ENCODE measurements around the gene TAF5L. TPM values are rescaled to one million over a fixed set of nuclear protein-coding genes. Genes with fewer than 3 reads are reported as not detected.

TAF5L gene
- total and polyA plus RNA-seq, 2 of the 8 experiments (the other 6 are each of a cell fraction or from before 2014, with no cell fraction given), result 17.7 to 23.3 TPM

- no peak overlapping the region for H3K4me2 ChIP-seq (ENCODE audit: insufficient read depth in 1 of 2, low read depth in 2 of 2, low read length in 2 of 2)
- TF ChIP-seq CTBP2 (IDR thresholded peaks at IDR 0.05; ENCODE audit: borderline replicate concordance, insufficient read depth, insufficient read length, low read length), result no peak
- no peak for TF ChIP-seq ATF2 (IDR thresholded peaks at IDR 0.05; ENCODE audit: low read length)
- no peak for TF ChIP-seq HDAC2 (IDR thresholded peaks at IDR 0.05; ENCODE audit: borderline replicate concordance in 1 of 2, low read depth in 2 of 2, low read length in 2 of 2)
- TF ChIP-seq BRCA1 (IDR thresholded peaks at IDR 0.05; ENCODE audit: low read depth, low read length), result no peak
- TF ChIP-seq BCL11A (IDR thresholded peaks at IDR 0.05; ENCODE audit: low read depth in 2 of 2, low read length in 2 of 2), result no peak
- TF ChIP-seq PHF8 (conservative IDR thresholded peaks at IDR 0.05; ENCODE audit: low read depth, low read length), result no peak
- no peak for TF ChIP-seq CTCF (IDR thresholded peaks at IDR 0.05; ENCODE audit: control extremely low read depth in 1 of 3, insufficient read depth in 1 of 3, low read depth in 1 of 3, low read length in 3 of 3)
- TF ChIP-seq RBBP5 (IDR thresholded peaks at IDR 0.05; ENCODE audit: borderline replicate concordance, low read depth, low read length), result no peak
- no peak for TF ChIP-seq TCF12 (IDR thresholded peaks at IDR 0.05; ENCODE audit: low read depth, low read length)
- H2BK120ac ChIP-seq (replicated peaks; ENCODE audit: low read depth, low read length), result no peak overlapping the region
- H3K56ac ChIP-seq (replicated peaks; ENCODE audit: insufficient read length, low read depth, low read length), result no peak overlapping the region
- H2AK5ac ChIP-seq (ENCODE audit: low read depth, low read length), result no peak overlapping the region
- no peak overlapping the region for H2BK15ac ChIP-seq (ENCODE audit: low read length)
- no peaks in the 10 kb centered on the region for H3K9me3 ChIP-seq (ENCODE audit: insufficient read depth in 2 of 2, low read depth in 1 of 2, low read length in 1 of 2)
- H3K23ac ChIP-seq (ENCODE audit: insufficient read length), result no peak overlapping the region
- no peak overlapping the region for H3K4ac ChIP-seq (replicated peaks; ENCODE audit: insufficient read length, low read depth, low read length)
- H3K79me1 ChIP-seq (ENCODE audit: low read depth, low read length), result peaks cover 17% of the 10 kb centered on the region
- no peak overlapping the region for H4K5ac ChIP-seq (ENCODE audit: insufficient read length, low read depth, low read length)
- H3K27me3 ChIP-seq (replicated peaks in 1 of 4; ENCODE audit: control insufficient read depth in 3 of 4, extremely low read depth in 1 of 4, insufficient read depth in 3 of 4, low read length in 3 of 4), result no peaks in the 10 kb centered on the region
- no peak overlapping the region for H2BK12ac ChIP-seq (ENCODE audit: low read depth, low read length)
- H3K4me1 ChIP-seq (replicated peaks in 1 of 4; ENCODE audit: control insufficient read depth in 3 of 4, insufficient read depth in 4 of 4, low read length in 3 of 4), result no peaks in the 10 kb centered on the region
- H3K23me2 ChIP-seq (ENCODE audit: low read depth, low read length), result no peaks in the 10 kb centered on the region
- no peak overlapping the region for H3K18ac ChIP-seq (ENCODE audit: extremely low read depth, low read length)
- no peak overlapping the region for H2AFZ ChIP-seq (ENCODE audit: low read length)
- H3K9ac ChIP-seq (replicated peaks in 1 of 4; ENCODE audit: extremely low read depth in 1 of 4, low read depth in 3 of 4, low read length in 3 of 4), result no peak overlapping the region
- H3K27ac ChIP-seq (ENCODE audit: low read depth, low read length), result no peak overlapping the region
- FAIRE-seq (no peak), DNase-seq (ENCODE audit: low read depth in 1 of 2, low spot score in 2 of 2) (no peak)
- H4K8ac ChIP-seq (ENCODE audit: extremely low read depth, insufficient read depth, low read length), result no peak overlapping the region
- H2BK5ac ChIP-seq (ENCODE audit: low read depth, low read length), result no peak overlapping the region
- no peak overlapping the region for H2BK20ac ChIP-seq (ENCODE audit: low read length)
- ChIA-PET CTCF (ENCODE audit: partially characterized antibody) (interaction anchor here (1.2 to 1.3 kb wide), 2 partner anchors 12 to 26 kb away, joined by 4 to 5 read pairs; no protein-coding TSS in a partner anchor), POLR2A (ENCODE audit: partially characterized antibody) (interaction anchor here (0.7 to 1.5 kb wide), 2 partner anchors 11 to 436 kb away, joined by 3 read pairs; no protein-coding TSS in a partner anchor)
- no peak overlapping the region for H3K14ac ChIP-seq (ENCODE audit: insufficient read length)
- H3K36me3 ChIP-seq (ENCODE audit: control insufficient read depth in 2 of 4, insufficient read depth in 4 of 4, low read length in 3 of 4), result peaks cover 30 to 62% (median 42%) of the 10 kb centered on the region in 4 experiments
- 92% methylated on average over 9 of the region's 9 CpGs; no CpG with 5 or more reads in 1 of the 2 experiments for WGBS, 2 experiments (ENCODE audit: extremely low coverage in 1 of 2, insufficient coverage in 1 of 2, insufficient read length in 1 of 2, insufficient replicate concordance in 2 of 2, low coverage in 1 of 2, low lambda C conversion rate in 2 of 2, missing lambda C conversion rate in 1 of 2)
- peaks cover 6 to 22% of the 10 kb centered on the region in 2 experiments for H4K20me1 ChIP-seq (replicated peaks in 1 of 2; ENCODE audit: control insufficient read depth in 1 of 2, insufficient read depth in 2 of 2, low read length in 2 of 2)
- H4K91ac ChIP-seq (replicated peaks; ENCODE audit: insufficient read length, low read length), result no peak overlapping the region
- H3K4me3 ChIP-seq (ENCODE audit: extremely low read depth in 1 of 4, insufficient read depth in 2 of 4, low read depth in 3 of 4, low read length in 4 of 4), result no peak overlapping the region
- peaks cover 0 to 67% of the 10 kb centered on the region in 2 experiments; a peak in 3 of 4 replicates for H3K79me2 ChIP-seq (ENCODE audit: control insufficient read depth in 1 of 2, insufficient read depth in 2 of 2, low read length in 2 of 2)
These were observed 10.1 kb upstream of the TAF5L start for GRCh38 chr1:229636042-229636441.
